C4-2B (cell line): ENCODE results near the gene AUTS2.

Experiments
- H3K27ac ChIP-seq: fragments of 450-650 bp; 2 replicates; pipeline ENCODE4 v1.5.1; 2017
- ZFX ChIP-seq: fragments of 450-650 bp; IDR thresholded peaks from 2 replicates; pipeline ENCODE4 v1.6.1; 2017
- TF ChIP-seq, protein P1 (sequence below): fragments of 450-650 bp; conservative IDR thresholded peaks from 2 replicates; pipeline ENCODE4 v1.5.1; 2017; ENCODE audit warnings: mild to moderate bottlenecking

The AUTS2 gene

DNA sequence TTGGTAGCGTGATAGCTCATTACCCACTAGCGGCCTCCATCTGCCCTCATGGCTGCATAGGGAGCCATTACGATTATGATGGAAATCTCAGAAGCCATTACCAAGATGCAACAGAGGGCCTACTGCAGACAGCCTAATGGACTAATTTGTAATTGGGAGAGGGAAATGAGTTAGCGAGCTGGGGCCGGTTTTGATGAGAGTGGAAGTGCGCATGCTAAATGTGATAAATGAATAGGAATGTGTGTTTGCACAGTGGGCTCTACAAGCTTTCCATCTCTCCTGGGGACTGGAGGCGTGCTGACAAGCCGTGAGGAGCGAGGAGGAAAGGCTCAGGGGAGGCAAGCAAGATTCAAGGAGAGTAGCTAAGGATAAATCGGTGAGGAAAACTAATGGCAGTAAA lies 889.2 kb downstream of the AUTS2 start:
- H3K27ac ChIP-seq = no peak overlapping the region
- TF ChIP-seq ZFX = no peak
- TF ChIP-seq, protein P1, sequence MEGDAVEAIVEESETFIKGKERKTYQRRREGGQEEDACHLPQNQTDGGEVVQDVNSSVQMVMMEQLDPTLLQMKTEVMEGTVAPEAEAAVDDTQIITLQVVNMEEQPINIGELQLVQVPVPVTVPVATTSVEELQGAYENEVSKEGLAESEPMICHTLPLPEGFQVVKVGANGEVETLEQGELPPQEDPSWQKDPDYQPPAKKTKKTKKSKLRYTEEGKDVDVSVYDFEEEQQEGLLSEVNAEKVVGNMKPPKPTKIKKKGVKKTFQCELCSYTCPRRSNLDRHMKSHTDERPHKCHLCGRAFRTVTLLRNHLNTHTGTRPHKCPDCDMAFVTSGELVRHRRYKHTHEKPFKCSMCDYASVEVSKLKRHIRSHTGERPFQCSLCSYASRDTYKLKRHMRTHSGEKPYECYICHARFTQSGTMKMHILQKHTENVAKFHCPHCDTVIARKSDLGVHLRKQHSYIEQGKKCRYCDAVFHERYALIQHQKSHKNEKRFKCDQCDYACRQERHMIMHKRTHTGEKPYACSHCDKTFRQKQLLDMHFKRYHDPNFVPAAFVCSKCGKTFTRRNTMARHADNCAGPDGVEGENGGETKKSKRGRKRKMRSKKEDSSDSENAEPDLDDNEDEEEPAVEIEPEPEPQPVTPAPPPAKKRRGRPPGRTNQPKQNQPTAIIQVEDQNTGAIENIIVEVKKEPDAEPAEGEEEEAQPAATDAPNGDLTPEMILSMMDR = no peak

DNA sequence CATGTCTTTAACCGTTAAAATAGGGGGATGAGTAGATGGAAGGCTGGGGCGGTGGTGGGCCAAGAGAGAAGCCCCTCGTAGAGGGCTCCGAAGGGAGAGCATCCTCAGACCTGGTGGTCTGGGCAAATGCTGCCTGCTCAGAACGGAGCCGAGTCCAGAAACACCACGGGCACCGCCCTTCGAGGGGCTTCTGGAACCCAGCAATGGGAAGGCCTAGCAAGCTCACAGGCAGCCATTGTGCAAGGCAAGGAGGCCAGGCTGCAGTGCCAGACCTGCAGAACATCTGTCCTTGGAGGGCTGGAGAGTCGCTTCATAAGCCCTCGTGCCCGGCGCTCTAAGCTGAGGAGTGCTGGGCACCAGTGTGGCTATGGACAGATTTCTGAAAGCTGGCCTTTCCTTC lies 889.6 kb downstream of the AUTS2 start:
- H3K27ac ChIP-seq = no peak overlapping the region
- no peak for TF ChIP-seq ZFX
- TF ChIP-seq, protein P1 = no peak

DNA sequence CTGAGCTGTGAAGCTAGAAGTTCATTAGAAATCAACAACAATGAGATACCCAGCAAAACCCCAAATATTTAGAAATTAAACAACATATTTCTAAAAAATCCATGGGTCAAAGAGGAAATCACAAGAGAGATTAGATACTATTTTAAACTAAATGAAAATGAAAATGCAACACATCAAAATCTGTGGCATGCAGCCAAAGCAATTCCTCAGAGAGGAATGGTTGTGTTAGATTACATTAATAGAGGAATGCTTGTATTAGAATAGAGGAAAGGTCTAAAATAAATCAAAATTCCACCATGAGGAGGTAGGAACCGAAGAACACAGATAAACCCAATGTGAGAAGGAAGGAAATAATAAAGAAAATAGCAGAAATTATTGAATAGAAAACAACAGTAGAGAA lies 891.5 kb downstream of the AUTS2 start:
- TF ChIP-seq ZFX = no peak
- TF ChIP-seq, protein P1 = no peak

DNA sequence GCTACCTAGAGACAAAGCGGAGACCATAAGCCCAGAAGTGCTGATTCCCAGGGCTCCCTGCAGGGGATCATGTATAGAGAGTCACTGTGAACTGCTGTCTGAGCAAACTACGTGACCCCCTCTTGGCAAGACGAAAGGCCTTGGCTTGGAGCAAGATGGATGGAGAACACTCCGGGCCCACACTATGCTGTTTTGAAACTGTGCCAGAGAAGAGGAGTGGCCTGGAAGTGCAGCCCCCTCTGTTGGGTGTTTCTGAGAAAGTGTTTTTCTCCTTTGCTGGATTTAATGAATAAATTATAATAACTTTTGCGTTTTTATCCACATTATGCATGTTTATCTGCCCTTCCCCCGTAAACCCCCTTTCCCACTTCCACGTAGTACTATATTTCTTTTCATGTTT lies 894.4 kb downstream of the AUTS2 start:
- H3K27ac ChIP-seq = no peak overlapping the region
- no peak for TF ChIP-seq ZFX
- TF ChIP-seq, protein P1 = no peak

More for the DNA sequence above, 891.5 kb downstream of the AUTS2 start:
- H3K27ac ChIP-seq = no peak overlapping the region

DNA sequence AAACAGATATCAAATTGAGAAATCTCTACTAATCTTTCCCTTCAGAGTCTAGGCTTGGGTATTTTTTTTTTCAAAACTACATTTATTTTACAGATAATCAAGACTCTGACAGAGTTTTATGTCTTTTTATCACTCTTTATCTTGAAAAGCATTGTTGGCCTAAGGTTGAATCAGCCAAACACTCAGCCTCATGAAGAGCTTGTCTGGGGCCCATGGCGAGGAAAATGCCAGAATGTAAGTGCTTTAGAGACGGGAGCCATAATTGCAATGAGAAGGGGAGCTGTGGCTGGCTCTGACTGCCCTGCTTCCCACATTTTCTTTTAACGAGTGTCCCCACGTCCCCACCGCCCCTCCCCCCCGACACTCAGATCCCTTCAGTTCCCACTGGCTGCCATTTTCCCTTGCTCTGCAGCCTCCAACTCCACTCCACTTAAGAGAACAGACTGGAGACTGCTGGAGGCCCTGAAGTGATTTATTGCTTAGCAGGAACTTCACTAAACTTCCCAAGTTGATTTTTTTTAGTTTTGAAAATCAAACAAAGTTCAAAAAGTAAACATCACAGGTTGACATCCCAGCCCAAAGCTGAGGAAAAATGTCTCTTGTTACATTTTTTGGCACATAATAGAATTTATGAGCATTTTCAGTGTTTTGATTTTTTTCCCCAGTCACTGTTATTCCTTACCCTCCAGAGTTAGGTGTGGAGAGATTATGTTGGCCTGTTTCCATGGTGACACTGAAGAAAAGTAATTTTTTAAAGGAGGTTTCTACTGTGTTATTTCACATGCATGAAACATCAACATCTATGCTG lies 896.2 kb downstream of the AUTS2 start:
- TF ChIP-seq, protein P1 = no peak
- TF ChIP-seq ZFX = no peak
- H3K27ac ChIP-seq = no peak overlapping the region

DNA sequence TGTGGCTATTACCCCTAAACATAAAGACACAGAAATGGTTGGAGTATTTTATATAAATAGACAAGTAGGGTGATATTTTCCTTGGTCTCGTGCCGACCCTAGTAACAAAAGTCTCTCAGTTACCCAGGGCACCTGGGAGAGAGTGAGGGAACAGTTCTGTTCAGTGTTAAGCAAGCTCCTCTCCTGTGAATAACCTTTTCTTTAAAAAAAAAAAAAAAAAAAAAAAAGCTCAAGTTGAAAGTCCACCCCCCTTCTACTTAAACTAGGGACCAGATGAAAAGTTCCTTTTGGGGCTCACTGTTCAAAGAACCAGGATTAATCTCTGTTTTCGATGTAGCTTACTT lies 896.7 kb downstream of the AUTS2 start:
- TF ChIP-seq, protein P1 = no peak
- TF ChIP-seq ZFX = no peak
- H3K27ac ChIP-seq = no peak overlapping the region

DNA sequence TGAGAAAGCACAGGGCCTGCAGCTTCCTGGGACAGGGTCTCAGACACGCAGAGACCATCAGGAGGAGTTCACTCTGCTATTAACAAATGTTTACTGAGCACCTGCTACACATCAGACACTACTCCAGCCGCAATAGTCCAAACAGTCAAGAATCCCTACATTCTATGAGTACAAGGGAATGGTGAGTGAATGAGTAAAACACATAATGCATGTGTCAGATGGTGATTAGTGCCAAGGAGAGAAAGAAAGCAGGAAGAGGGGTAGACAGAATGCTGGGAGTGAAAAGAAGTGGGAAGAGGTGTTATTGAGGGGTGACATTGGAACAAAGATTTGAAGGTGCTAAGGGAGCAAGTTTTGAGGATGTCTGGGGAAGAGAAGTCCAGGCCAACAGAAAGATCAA lies 899.5 kb downstream of the AUTS2 start:
- TF ChIP-seq ZFX = no peak
- TF ChIP-seq, protein P1 = no peak
- H3K27ac ChIP-seq = no peak overlapping the region
